ENCODE measurements around the gene STK31. TPM values are rescaled to one million over a fixed set of nuclear protein-coding genes. Genes with fewer than 3 reads are reported as not detected.

Gene STK31
- total RNA-seq, 2 donors from 2014 or later, result 1.4 to 1.6 TPM

DNA sequence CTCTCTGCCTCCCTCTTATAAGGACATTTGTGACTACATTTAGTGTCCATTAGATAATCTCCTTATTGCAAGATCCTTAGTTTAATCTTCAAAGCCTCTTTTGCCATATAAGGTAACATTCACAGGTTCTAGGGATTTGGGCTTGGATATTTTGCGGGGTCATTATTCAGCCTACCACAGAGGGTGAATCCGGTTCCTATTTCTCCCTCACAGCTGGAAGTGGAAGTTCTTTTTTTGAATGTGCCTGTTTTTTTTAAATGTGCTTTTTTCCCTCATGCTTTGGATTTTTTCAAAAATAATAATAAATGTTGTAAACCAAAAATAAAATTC lies 47.1 kb upstream of the STK31 start:
- TF ChIP-seq, protein P1, sequence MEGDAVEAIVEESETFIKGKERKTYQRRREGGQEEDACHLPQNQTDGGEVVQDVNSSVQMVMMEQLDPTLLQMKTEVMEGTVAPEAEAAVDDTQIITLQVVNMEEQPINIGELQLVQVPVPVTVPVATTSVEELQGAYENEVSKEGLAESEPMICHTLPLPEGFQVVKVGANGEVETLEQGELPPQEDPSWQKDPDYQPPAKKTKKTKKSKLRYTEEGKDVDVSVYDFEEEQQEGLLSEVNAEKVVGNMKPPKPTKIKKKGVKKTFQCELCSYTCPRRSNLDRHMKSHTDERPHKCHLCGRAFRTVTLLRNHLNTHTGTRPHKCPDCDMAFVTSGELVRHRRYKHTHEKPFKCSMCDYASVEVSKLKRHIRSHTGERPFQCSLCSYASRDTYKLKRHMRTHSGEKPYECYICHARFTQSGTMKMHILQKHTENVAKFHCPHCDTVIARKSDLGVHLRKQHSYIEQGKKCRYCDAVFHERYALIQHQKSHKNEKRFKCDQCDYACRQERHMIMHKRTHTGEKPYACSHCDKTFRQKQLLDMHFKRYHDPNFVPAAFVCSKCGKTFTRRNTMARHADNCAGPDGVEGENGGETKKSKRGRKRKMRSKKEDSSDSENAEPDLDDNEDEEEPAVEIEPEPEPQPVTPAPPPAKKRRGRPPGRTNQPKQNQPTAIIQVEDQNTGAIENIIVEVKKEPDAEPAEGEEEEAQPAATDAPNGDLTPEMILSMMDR (conservative IDR thresholded peaks at IDR 0.05), result no peak
- Histone ChIP-seq H3K36me3 (ENCODE audit: control insufficient read depth, insufficient read depth, low read length) (no peaks in the 10 kb centered on the region), H3K9ac (ENCODE audit: extremely low read depth, low read length, poor library complexity, severe bottlenecking) (no peak overlapping the region), H3K4me1 (ENCODE audit: control insufficient read depth, insufficient read depth, low read length) (no peaks in the 10 kb centered on the region), H3K4me3 (ENCODE audit: low read length) (no peak overlapping the region), H3K9me3 (ENCODE audit: control insufficient read depth, low read length) (peaks cover 11% of the 10 kb centered on the region), H3K27ac (ENCODE audit: low read depth, low read length) (no peak overlapping the region), H3K27me3 (ENCODE audit: control insufficient read depth, insufficient read depth, low read length, poor library complexity, severe bottlenecking) (no peaks in the 10 kb centered on the region)
- 90% methylated on average over 2 of the region's 2 CpGs; no CpG with 5 or more reads in 1 of the 2 experiments for WGBS, 2 experiments (ENCODE audit: insufficient coverage in 1 of 2, insufficient read length in 1 of 2)
- H3K27me3 Mint-ChIP-seq (ENCODE audit: insufficient read depth), result no peaks in the 10 kb centered on the region
- peaks cover 19% of the 10 kb centered on the region for H3K9me3 Mint-ChIP-seq
- no peak overlapping the region for H3K4me3 Mint-ChIP-seq
- no peak for DNase-seq
- H3K27ac Mint-ChIP-seq, result no peak overlapping the region
- peaks cover 2% of the 10 kb centered on the region for H3K36me3 Mint-ChIP-seq (ENCODE audit: low read depth)
- peaks cover 18% of the 10 kb centered on the region for H3K4me1 Mint-ChIP-seq

GRCh38 chr7:23664122-23664521 lies 45.9 kb upstream of the STK31 start:
- Histone ChIP-seq H3K4me3 (ENCODE audit: low read length) (no peak overlapping the region), H3K27me3 (ENCODE audit: control insufficient read depth, insufficient read depth, low read length, poor library complexity, severe bottlenecking) (no peaks in the 10 kb centered on the region), H3K4me1 (ENCODE audit: control insufficient read depth, insufficient read depth, low read length) (no peaks in the 10 kb centered on the region), H3K36me3 (ENCODE audit: control insufficient read depth, insufficient read depth, low read length) (no peaks in the 10 kb centered on the region), H3K9me3 (ENCODE audit: control insufficient read depth, low read length) (peaks cover 6% of the 10 kb centered on the region), H3K9ac (ENCODE audit: extremely low read depth, low read length, poor library complexity, severe bottlenecking) (no peak overlapping the region), H3K27ac (ENCODE audit: low read depth, low read length) (no peak overlapping the region)
- H3K27ac Mint-ChIP-seq, result no peak overlapping the region
- peaks cover 9% of the 10 kb centered on the region for H3K9me3 Mint-ChIP-seq
- no peaks in the 10 kb centered on the region for H3K27me3 Mint-ChIP-seq (ENCODE audit: insufficient read depth)
- DNase-seq, result no peak
- H3K4me1 Mint-ChIP-seq, result peaks cover 18% of the 10 kb centered on the region
- H3K36me3 Mint-ChIP-seq (ENCODE audit: low read depth), result no peaks in the 10 kb centered on the region
- no peak overlapping the region for H3K4me3 Mint-ChIP-seq
- TF ChIP-seq, protein P1 (conservative IDR thresholded peaks at IDR 0.05), result no peak

DNA sequence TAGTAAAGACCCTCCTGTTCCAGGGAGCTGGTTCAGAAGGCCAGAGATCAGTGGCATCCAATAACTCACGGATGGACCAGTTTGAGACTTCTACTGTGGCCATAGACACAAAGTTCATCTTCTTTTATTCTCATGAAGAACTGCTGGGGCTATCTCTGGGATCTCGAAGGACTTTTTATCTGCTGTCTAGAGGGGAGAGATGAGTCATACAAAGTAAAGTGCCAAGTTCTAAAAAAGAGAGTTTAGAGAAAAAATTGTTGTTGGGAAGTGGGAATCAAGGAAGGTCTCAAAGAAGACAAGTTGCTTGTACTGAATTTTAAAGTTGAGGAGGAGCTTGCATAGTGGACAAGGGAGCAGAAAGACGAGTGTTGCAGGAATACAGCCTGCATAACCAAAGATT lies 38.0 kb upstream of the STK31 start:
- no peaks in the 10 kb centered on the region for H3K4me1 ChIP-seq (ENCODE audit: control insufficient read depth, insufficient read depth, low read length)
- Mint-ChIP-seq H3K4me3 (no peak overlapping the region), H3K27ac (no peak overlapping the region), H3K27me3 (ENCODE audit: insufficient read depth) (peaks cover 23% of the 10 kb centered on the region), H3K9me3 (peaks cover 7% of the 10 kb centered on the region), H3K4me1 (no peaks in the 10 kb centered on the region), H3K36me3 (ENCODE audit: low read depth) (no peaks in the 10 kb centered on the region)
- H3K9ac ChIP-seq (ENCODE audit: extremely low read depth, low read length, poor library complexity, severe bottlenecking), result no peak overlapping the region
- H3K4me3 ChIP-seq (ENCODE audit: low read length), result no peak overlapping the region
- TF ChIP-seq, protein P1 (conservative IDR thresholded peaks at IDR 0.05), result no peak
- peaks cover 7% of the 10 kb centered on the region for H3K9me3 ChIP-seq (ENCODE audit: control insufficient read depth, low read length)
- H3K36me3 ChIP-seq (ENCODE audit: control insufficient read depth, insufficient read depth, low read length), result no peaks in the 10 kb centered on the region
- 92% methylated on average over 2 to 3 of the region's 3 CpGs for WGBS, 2 experiments (ENCODE audit: insufficient coverage in 1 of 2, insufficient read length in 1 of 2)
- DNase-seq, result no peak
- no peaks in the 10 kb centered on the region for H3K27me3 ChIP-seq (ENCODE audit: control insufficient read depth, insufficient read depth, low read length, poor library complexity, severe bottlenecking)
- no peak overlapping the region for H3K27ac ChIP-seq (ENCODE audit: low read depth, low read length)
